Endothelial cell of umbilical vein (primary cell): ENCODE data around the gene PRIMA1. TPM values are rescaled to one million over a fixed set of nuclear protein-coding genes. Genes with fewer than 3 reads are reported as not detected.

Experiments
- Bru-seq: library from RNA; stranded (reverse); fragments of 400-500 nt; gene quantifications from one replicate; lab custom pipeline; 2021; lab: Mats Ljungman, UMichigan
- BruChase-seq, 2 experiments: library from RNA; stranded (reverse); fragments of 400-500 nt; gene quantifications; one replicate each; lab custom pipeline; 2021; lab: Mats Ljungman, UMichigan
- BruUV-seq: library from RNA; stranded (reverse); fragments of 400-500 nt; replicated peaks from 2 replicates; lab custom pipeline; 2021; lab: Mats Ljungman, UMichigan
- CTCF ChIA-PET: fragments of 300-600, 350-600 bp; sonication (Branson Sonifier 250); formaldehyde crosslinking; loops from one replicate; lab custom pipeline; 2021; ENCODE audit warnings: antibody characterized with exemption, inconsistent platforms; lab: Charles Lee
- POLR2A ChIA-PET: fragments of 300-600, 350-600 bp; sonication (Branson Sonifier 250); formaldehyde crosslinking; loops from one replicate; lab custom pipeline; 2021; ENCODE audit warnings: antibody characterized with exemption, inconsistent platforms; lab: Charles Lee
- DNase-seq: peaks from one replicate; pipeline ENCODE4 v3.0.0-alpha.2; 2011; ENCODE audit warnings: low read depth, low spot score
- FAIRE-seq: peaks from 2 replicates; lab custom pipeline; 2011; peaks lifted over from hg19 to GRCh38; lab: Jason Lieb, UNC
- H2AFZ ChIP-seq: 2 replicates; pipeline ENCODE4 v1.6.0; 2012; ENCODE audit warnings: low read depth, low read length, control low read depth, inconsistent platforms
- H3K27ac ChIP-seq: 2 replicates; pipeline ENCODE4 v1.5.1; 2011; ENCODE audit warnings: low read depth, mild to moderate bottlenecking, control low read depth, low read length, moderate library complexity; ENCODE audit not compliant: insufficient read depth
- H3K27me3 ChIP-seq, 2 experiments: 2 replicates each; pipeline versions ENCODE4 v1.6.0 to v1.6.1; 2011; ENCODE audit warnings: low read length in 2 of 2, mixed read lengths in 1 of 2; ENCODE audit not compliant: control insufficient read depth in 2 of 2, insufficient read depth in 2 of 2
- H3K36me3 ChIP-seq, 2 experiments: 2 replicates in 1 of 2; 3 replicates in 1 of 2; pipeline ENCODE4 v1.5.1; 2011; ENCODE audit warnings: low read length in 2 of 2, mild to moderate bottlenecking in 1 of 2, moderate library complexity in 1 of 2; ENCODE audit not compliant: control insufficient read depth in 2 of 2, insufficient read depth in 2 of 2; ENCODE audit errors: extremely low read depth in 1 of 2
- H3K4me1 ChIP-seq: 3 replicates; pipeline ENCODE4 v1.5.1; 2011; ENCODE audit warnings: mild to moderate bottlenecking, low read length; ENCODE audit not compliant: control insufficient read depth, insufficient read depth; ENCODE audit errors: extremely low read depth
- H3K4me2 ChIP-seq: 2 replicates; pipeline ENCODE4 v1.6.1; 2011; ENCODE audit warnings: low read length, control low read depth, mixed read lengths; ENCODE audit not compliant: insufficient read depth
- H3K4me3 ChIP-seq, 3 experiments: fragments of 200-600 bp in 1 of 3; sonication (generic), shearing (Covaris generic) in 1 of 3; replicated peaks in 1 of 3; 2 replicates each; pipeline ENCODE4 v1.5.1; 2011 to 2016; ENCODE audit warnings: control low read depth in 3 of 3, low read length in 3 of 3, mild to moderate bottlenecking in 2 of 3, inconsistent platforms in 1 of 3, low read depth in 1 of 3, moderate library complexity in 1 of 3; ENCODE audit not compliant: insufficient read depth in 1 of 3
- H3K79me2 ChIP-seq: 2 replicates; pipeline ENCODE4 v1.6.0; 2012; ENCODE audit warnings: low read length, inconsistent platforms; ENCODE audit not compliant: control insufficient read depth, insufficient read depth
- H3K9ac ChIP-seq: replicated peaks from 2 replicates; pipeline ENCODE3; 2011; ENCODE audit warnings: low read length, control low read depth; ENCODE audit not compliant: insufficient read depth; ENCODE audit errors: extremely low read depth
- H3K9me1 ChIP-seq: replicated peaks from 3 replicates; pipeline ENCODE4 v1.6.0; 2011; ENCODE audit warnings: mild to moderate bottlenecking, low read length; ENCODE audit not compliant: control insufficient read depth, insufficient read depth; ENCODE audit errors: extremely low read depth
- H3K9me3 ChIP-seq: replicated peaks from 2 replicates; pipeline ENCODE4 v1.5.1; 2012; ENCODE audit warnings: low read length, inconsistent platforms; ENCODE audit not compliant: control insufficient read depth, insufficient read depth
- H4K20me1 ChIP-seq: replicated peaks from 2 replicates; pipeline ENCODE3; 2011; ENCODE audit warnings: mild to moderate bottlenecking, low read length; ENCODE audit not compliant: control insufficient read depth, insufficient read depth; ENCODE audit errors: extremely low read depth
- EZH2 ChIP-seq: IDR thresholded peaks from 2 replicates; pipeline ENCODE4 v1.6.1; 2012; ENCODE audit warnings: borderline replicate concordance, low read depth, mild to moderate bottlenecking, moderate library complexity, low read length, inconsistent platforms; ENCODE audit not compliant: severe bottlenecking
- FOS ChIP-seq: IDR thresholded peaks from 2 replicates; pipeline ENCODE4 v1.6.1; 2011; ENCODE audit warnings: mild to moderate bottlenecking, low read length, moderate library complexity, borderline replicate concordance; ENCODE audit not compliant: insufficient read depth
- GATA2 ChIP-seq: IDR thresholded peaks from 2 replicates; pipeline ENCODE4 v1.7.0; 2011; ENCODE audit warnings: low read depth, mild to moderate bottlenecking, moderate library complexity, mixed read lengths, low read length; ENCODE audit not compliant: insufficient read length, insufficient read depth
- JUN ChIP-seq: IDR thresholded peaks from 2 replicates; pipeline ENCODE4 v1.6.1; 2011; ENCODE audit warnings: borderline replicate concordance, low read depth; ENCODE audit not compliant: insufficient read length, insufficient read depth
- MAX ChIP-seq: IDR thresholded peaks from 2 replicates; pipeline ENCODE4 v1.6.1; 2011; ENCODE audit not compliant: insufficient read depth, insufficient read length
- MYC ChIP-seq: IDR thresholded peaks from one replicate; pipeline ENCODE4 v1.6.1; 2011; ENCODE audit warnings: mild to moderate bottlenecking, low read depth, low read length
- POLR2A ChIP-seq: IDR thresholded peaks from 2 replicates; pipeline ENCODE4 v1.6.1; 2012; ENCODE audit warnings: low read depth, mild to moderate bottlenecking, control low read depth, low read length
- POLR2AphosphoS5 ChIP-seq: IDR thresholded peaks from 2 replicates; pipeline ENCODE4 v1.6.1; 2012; ENCODE audit warnings: low read depth, mild to moderate bottlenecking, control low read depth, low read length, moderate library complexity; ENCODE audit not compliant: insufficient read depth
- dilution Hi-C: fragments of 300-500 bp; cut with MboI; formaldehyde crosslinking; loops from one replicate; pipeline ENCODE4 v1.15.0; 2019; ENCODE audit warnings: low sequenced_read_pairs; ENCODE audit not compliant: extremely low pct_ligation_motif_present
- intact Hi-C: fragments of 100-400 bp; cut with micrococcal nuclease; formaldehyde crosslinking; loops from one replicate; pipeline ENCODE4 v1.10.0; 2022
- long read RNA-seq: library from polyadenylated mRNA; stranded (forward); transcript quantifications from one replicate; pipeline ENCODE4 v2.0.0, GENCODE V29; 2021
- polyA minus RNA-seq, 3 experiments: library from RNA; depleted of rRNA, polyadenylated mRNA; stranded (reverse); fragments of >200 nt; gene quantifications; 1 replicate in 1 of 3; 2 replicates in 2 of 3; pipeline ENCODE4 v1.2.3, GENCODE V29; 2011
- polyA plus RNA-seq, 4 experiments: library from polyadenylated mRNA; depleted of rRNA in 3 of 4; stranded (reverse) in 3 of 4; unstranded in 1 of 4; fragments of >200 nt; gene quantifications; 2 replicates each; pipeline versions ENCODE4 v1.2.1 to v1.2.3, GENCODE V29; 2011 to 2012; ENCODE audit warnings: missing spikeins in 1 of 4
- total RNA-seq: library from RNA; stranded (reverse); gene quantifications from 2 replicates; pipeline ENCODE4 v1.2.3, GENCODE V29; 2021
- TF ChIP-seq, protein P1 (sequence below), 2 donors: IDR thresholded peaks; 1 replicate in 1 of 2; 2 replicates in 1 of 2; pipeline ENCODE4 v1.5.1; 2011; ENCODE audit warnings: low read length in 2 of 2, mild to moderate bottlenecking in 2 of 2, moderate library complexity in 2 of 2, control low read depth in 1 of 2, inconsistent platforms in 1 of 2, low read depth in 1 of 2; ENCODE audit not compliant: insufficient read depth in 1 of 2; ENCODE audit errors: extremely low read depth in 1 of 2

Gene PRIMA1, protein sequence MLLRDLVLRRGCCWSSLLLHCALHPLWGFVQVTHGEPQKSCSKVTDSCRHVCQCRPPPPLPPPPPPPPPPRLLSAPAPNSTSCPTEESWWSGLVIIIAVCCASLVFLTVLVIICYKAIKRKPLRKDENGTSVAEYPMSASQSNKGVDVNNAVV
- total RNA-seq, result not detected in 2 replicates
- polyA plus RNA-seq, result not detected in 2 replicates
- polyA plus RNA-seq (2011; cell fraction: cytosol; rRNA removed), result not detected in 2 replicates
- polyA plus RNA-seq (2011; cell fraction: nucleus; rRNA removed), result not detected in 2 replicates
- not detected in 2 replicates for polyA plus RNA-seq (2012)
- 0.10 TPM in 1 of 2 replicates, not detected in the other for polyA minus RNA-seq
- not detected for polyA minus RNA-seq (2011; cell fraction: cytosol; rRNA and poly(A)+ RNA removed)
- not detected in 2 replicates for polyA minus RNA-seq (2011; cell fraction: nucleus; rRNA and poly(A)+ RNA removed)
- Bru-seq, nascent RNA, result not detected
- not detected for BruChase-seq, experiment 1, labeled RNA remaining after a 6-hour chase
- BruChase-seq, experiment 2, labeled RNA remaining after a 2-hour chase, result not detected
- long read RNA-seq, result 0 reads

DNA sequence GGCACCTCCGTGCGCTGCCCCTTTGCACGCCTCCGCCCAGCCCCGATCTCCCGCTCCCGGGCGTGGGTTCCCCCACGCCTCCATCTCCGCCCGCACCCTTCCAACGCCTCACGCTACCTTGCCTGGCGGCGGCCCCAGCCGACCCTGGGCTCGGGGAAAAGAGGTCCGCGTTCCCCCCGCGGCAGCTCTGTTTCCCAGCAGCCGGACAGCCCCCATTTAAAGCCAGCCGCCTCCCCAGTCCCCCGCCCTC is at the start of gene PRIMA1:
TSS of gene PRIMA1 (minus strand) at position 193 of the 250 bp plus-strand sequence. CDS start 767 bp downstream, outside the sequence.
- dilution Hi-C loops, result no loop called here
- intact Hi-C loops, result no loop called here
- Histone ChIP-seq H3K4me2 (no peak within 1 kb of the TSS), H3K4me3 (no peak within 1 kb of the TSS), H3K9ac (no peak within 1 kb of the TSS), H3K4me1 (no peaks in the 10 kb centered on the region), H3K9me3 (no peaks in the 10 kb centered on the region), H3K36me3 (no peaks in the 10 kb centered on the region), H2AFZ (no peak within 1 kb of the TSS), H3K27ac (no peak within 1 kb of the TSS), H3K27me3 (peaks cover 5 to 6% of the 10 kb centered on the region in 2 experiments), H4K20me1 (no peaks in the 10 kb centered on the region), H3K79me2 (no peaks in the 10 kb centered on the region), H3K9me1 (no peaks in the 10 kb centered on the region)
- ChIA-PET POLR2A (no interaction called here), CTCF (no interaction called here)
- FAIRE-seq, result no peak
- TF ChIP-seq POLR2A, result no peak
- no TSS peak for BruUV-seq
- DNase-seq, result no peak

- no peak for FAIRE-seq
These were observed 46.5 kb upstream of the PRIMA1 start for GRCh38 chr14:93834699-93835371.

More at GRCh38 chr14:93834699-93835371, 46.5 kb upstream of the PRIMA1 start:
- intact Hi-C loops, result no loop called here
- no TSS peak for BruUV-seq
- Histone ChIP-seq H3K36me3 (no peaks in the 10 kb centered on the region), H3K4me1 (no peaks in the 10 kb centered on the region), H3K9me3 (no peaks in the 10 kb centered on the region), H3K27me3 (no peaks in the 10 kb centered on the region), H3K79me2 (no peaks in the 10 kb centered on the region), H2AFZ (no peak overlapping the region), H3K9ac (no peak overlapping the region), H3K4me2 (no peak overlapping the region), H3K9me1 (no peaks in the 10 kb centered on the region), H4K20me1 (no peaks in the 10 kb centered on the region), H3K27ac (no peak overlapping the region), H3K4me3 (no peak overlapping the region)
- no peak for TF ChIP-seq MAX
- no peak for TF ChIP-seq JUN
- TF ChIP-seq EZH2, result no peak
- TF ChIP-seq POLR2A, result no peak
- TF ChIP-seq, protein P1, sequence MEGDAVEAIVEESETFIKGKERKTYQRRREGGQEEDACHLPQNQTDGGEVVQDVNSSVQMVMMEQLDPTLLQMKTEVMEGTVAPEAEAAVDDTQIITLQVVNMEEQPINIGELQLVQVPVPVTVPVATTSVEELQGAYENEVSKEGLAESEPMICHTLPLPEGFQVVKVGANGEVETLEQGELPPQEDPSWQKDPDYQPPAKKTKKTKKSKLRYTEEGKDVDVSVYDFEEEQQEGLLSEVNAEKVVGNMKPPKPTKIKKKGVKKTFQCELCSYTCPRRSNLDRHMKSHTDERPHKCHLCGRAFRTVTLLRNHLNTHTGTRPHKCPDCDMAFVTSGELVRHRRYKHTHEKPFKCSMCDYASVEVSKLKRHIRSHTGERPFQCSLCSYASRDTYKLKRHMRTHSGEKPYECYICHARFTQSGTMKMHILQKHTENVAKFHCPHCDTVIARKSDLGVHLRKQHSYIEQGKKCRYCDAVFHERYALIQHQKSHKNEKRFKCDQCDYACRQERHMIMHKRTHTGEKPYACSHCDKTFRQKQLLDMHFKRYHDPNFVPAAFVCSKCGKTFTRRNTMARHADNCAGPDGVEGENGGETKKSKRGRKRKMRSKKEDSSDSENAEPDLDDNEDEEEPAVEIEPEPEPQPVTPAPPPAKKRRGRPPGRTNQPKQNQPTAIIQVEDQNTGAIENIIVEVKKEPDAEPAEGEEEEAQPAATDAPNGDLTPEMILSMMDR (IDR thresholded peaks at IDR 0.05; ENCODE audit: extremely low read depth in 1 of 2, insufficient read depth in 1 of 2, low read depth in 1 of 2, low read length in 2 of 2), result no peak
- no peak for TF ChIP-seq POLR2AphosphoS5
- TF ChIP-seq GATA2, result no peak
- TF ChIP-seq MYC, result no peak
- TF ChIP-seq FOS, result no peak
- no peak for DNase-seq
- ChIA-PET CTCF (no interaction called here), POLR2A (no interaction called here)
- dilution Hi-C loops, result no loop called here
